HT-29 (cell line): Measurements from ENCODE around the gene DOCK7. TPM values are rescaled to one million over a fixed set of nuclear protein-coding genes. Genes with fewer than 3 reads are reported as not detected.
"Not testable (repeated sequence)": the region's sequence is repeated elsewhere in the genome, so short reads cannot be mapped to it uniquely, and the experiment has no call there.

Experiments used
- DNase-seq: peaks from one replicate; pipeline ENCODE4 v3.0.0-alpha.2; 2015; ENCODE audit warnings: low spot score
- total RNA-seq: library from RNA; depleted of rRNA; stranded (reverse); fragments of >200 nt; shearing (Covaris generic); gene quantifications from 2 replicates; pipeline ENCODE4 v1.2.3, GENCODE V29; 2014

DOCK7 gene
- total RNA-seq, 1 experiment from 2014 or later: 10.5 TPM

DNA sequence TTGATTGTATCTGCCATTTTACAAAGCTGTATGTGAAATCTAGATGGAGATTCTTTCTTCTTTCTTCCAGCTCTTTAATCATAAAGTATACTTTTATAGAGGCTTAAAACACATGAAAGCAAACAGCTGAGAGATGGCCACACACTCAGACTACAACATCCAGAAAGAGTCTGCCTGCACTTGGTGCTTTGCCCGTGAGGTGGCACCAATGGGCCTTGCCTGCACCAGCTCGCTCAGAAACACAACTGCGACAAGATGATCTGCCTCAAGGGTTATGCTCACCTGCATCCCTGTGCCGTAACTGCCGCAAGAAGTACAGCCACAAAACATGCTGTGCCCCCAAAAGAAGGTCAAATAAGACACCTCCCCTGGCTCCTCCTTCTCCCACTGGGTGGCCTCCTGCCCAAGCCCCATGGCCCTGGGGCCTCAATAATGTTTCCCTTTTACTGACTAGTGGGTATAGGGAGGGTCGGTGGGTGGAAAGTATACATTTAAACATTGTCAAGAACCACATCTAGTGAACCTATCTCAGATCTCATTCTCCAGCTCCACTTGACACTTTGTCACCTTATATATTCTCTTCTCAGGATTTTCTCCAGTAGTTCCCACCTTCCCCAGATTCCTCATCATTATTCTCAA is 157.6 kb downstream of the DOCK7 start:
- DNase-seq: peak; percentile 52

DNA sequence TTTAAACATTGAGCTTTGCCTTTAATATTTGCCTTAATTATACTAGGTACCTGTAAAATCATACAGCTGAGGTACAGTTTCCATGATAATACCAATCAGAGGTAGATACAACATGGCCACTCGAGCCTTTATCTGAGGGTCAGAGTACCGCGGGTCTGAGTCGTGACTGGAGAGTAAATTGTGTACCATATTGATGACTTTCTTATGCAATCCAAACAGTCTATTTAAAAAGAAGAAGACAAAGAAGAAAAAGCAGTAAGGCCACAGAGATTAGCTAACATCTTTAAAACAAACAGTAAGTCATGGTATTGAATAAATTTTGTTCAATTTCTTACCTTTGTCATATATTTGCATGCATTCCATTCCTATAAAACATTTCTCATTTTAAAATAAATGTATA is 159.0 kb downstream of the DOCK7 start:
- DNase-seq: no peak

DNA sequence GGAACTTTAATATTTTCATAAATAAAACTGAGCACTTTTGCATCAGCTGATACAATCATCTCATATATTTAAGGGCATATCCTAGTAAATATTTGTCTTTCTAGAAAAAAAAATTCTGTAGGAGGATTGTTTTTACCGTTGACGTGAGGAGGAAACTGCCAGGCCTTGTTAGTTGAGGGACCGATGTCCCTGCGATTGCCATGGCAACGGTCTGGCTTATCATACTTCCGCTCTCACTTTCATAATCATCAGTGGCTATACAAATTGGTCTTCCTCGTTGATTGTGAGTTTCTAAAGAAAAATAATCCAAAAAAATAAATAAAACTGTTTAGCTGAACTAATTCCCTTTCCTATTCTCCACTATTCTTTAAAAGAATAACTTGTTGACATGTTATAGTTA is 160.2 kb downstream of the DOCK7 start:
- no peak for DNase-seq

DNA sequence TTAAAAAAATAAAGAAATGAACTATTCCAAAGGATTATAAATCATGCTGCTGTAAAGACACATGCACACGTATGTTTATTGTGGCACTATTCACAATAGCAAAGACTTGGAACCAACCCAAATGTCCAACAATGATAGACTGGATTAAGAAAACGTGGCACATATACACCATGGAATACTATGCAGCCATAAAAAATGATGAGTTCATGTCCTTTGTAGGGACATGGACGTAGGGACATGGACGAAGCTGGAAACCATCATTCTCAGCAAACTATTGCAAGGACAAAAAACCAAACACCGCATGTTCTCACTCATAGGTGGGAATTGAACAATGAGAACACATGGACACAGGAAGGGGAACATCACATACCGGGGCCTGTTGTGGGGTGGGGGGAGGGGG is 160.8 kb downstream of the DOCK7 start:
- not testable (repeated sequence) for DNase-seq

DNA sequence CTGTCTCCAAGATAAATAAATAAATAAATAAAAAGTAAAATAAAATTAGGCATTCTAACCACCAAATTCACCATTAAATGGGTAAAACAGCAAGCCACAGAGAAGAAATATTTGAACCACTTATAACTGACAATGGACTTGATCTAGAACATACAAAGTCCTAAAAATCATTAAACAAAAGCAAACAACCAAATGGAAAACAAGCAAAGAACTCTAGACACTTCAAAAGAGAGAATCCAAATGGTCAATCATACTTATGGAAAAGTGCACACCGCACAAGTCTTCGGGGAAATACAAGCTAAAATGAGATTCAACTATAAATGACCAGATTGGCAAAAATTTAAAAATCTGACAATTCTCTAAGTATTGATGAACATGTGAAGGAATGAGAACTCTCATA is 164.3 kb downstream of the DOCK7 start:
- DNase-seq: no peak

DNA sequence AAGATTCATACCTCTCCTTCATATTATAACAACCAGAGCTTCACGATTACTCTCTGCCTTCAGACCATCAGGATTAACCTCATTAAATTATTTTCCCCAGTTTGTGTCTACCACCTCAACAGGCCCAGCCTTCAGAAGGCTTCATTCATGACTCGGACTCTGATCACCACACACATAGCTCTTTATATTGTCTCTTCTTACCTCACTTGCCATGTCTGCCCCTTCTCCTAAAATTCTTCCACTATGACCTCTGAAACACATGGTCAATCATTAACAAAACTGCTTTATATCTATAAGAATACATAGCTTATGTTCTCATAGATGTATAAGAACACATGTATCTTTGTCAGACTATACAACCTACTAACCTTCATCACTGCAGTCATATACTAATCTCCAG is 171.6 kb downstream of the DOCK7 start:
- DNase-seq: peak; percentile 3

DNA sequence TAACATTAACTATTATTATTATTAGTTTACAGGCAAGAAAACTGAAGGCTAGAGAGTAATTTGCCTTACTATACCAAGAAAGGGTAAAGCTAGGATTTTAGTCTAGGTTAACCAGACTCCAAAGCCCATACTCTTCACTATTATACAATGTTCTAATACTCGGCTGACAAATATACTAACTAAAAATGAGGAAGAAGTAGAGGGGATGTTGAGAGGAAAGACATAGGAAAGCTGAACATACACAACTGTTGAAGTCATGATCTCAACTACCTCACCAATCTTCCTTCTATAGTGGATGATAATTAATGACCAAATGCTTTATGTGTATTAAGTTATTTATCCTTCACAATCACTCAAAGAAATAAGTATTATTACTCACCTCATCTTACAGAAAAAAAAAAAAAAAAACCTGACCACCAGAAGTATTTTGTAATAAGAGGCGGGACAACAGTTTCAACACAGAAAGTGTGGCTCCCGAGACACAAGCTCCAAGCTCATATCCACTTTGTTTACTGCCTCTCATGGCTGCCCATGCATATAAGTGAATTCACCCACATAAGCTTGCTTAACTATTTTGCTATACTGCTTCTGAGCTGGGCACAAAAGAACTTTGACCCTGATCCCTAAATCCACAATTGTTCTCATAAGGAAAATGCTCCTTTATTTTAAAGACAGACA is 173.3 kb downstream of the DOCK7 start:
- DNase-seq: no peak

DNA sequence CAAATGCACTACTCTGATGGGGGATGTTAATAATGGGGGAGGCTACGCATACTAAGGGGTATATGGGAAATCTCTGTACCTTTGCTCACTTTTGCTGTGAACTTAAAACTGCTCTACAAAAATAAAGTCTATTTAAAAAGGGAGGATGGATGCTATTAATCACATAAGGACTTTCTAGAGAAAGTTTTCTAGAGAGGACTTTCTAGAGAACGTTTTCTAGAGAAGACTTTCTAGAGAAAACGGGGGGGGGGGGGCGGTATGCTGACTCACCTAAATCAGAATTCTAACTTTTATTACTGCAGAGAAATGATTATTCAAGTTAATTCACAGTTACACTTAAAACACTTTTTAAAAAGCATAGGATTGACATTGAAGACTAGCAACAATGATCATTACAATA is 175.2 kb downstream of the DOCK7 start:
- no peak for DNase-seq

DNA sequence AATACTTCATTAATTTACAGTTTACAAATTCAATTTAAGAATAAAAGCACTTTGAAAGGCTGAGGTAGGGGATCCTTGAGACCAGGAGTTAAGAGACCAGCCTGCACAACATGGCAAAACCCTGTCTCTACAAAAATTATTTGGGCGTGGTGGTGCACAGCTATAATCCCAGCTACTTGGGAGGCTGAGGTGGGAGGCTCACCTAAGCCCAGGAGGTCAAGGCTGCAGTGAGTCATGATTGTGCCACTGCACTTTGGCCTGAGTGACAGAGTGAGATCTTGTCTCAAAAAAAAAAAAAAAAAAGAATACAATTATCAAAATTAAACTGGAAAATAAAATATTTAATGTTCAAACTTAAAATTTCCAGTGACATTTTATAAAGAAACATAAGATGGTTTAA is 179.2 kb downstream of the DOCK7 start:
- DNase-seq: no peak

DNA sequence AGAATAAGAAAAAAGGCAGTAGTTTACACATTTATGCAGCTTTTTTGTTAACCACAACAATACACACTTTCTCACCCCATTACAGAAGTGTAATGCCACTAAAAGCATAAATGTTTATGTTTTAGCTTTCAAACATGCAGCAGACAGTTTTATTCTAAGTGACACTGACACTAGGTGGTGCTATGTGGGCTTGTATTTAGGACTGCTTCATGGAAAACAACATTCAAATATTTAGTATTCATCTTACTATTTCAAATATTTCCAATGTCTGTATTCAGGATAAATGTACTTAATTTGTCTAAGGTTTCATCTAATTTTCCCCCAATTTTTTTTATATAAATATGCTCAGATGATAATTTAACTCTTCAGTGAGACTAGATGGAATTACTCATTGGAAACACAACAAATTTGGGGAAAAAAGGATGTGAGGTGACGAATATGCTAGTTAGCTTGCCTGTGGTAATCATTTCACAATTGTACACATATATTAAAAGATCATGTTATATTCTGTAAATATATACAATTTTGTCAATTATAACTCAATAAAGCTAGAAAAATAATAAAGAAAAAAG is 179.9 kb downstream of the DOCK7 start:
- DNase-seq: peak; percentile 62

DNA sequence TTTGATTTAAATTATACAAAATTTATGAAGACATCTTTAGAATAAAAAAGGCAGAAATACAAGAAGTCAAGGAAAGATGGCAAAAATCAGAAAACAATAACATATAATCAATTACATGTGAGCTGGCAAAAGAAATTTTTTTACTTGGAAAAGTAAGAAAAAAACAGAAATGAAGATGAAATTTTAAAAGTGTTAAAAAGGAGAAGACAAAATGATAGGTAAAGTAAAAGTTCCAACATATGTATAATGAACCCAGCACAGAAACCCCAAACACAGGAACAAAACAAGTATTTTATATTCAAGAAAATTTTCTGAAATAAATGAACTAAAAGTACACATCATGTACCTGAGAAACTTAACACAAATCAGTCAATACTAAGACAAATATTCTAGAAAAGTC is 188.0 kb downstream of the DOCK7 start:
- no peak for DNase-seq

DNA sequence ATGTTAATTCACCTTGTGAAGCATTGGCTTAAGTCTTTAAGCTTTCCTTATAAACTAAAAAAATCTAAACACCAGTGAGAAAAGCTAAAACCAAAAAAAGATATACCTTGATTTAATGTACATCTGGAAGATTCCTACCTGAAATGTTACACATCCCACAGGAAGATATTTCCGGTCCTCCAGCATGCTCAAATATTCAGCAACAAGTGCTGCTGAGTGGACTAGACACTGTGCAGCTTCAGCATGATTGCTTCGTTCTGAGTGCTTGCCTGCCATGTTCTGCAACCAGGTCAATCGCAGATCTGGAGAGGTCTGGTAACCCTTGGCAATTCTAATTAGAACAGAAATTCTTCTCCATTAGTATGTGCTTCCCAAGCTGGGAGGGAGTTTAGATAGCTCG is 194.0 kb downstream of the DOCK7 start:
- DNase-seq: no peak

DNA sequence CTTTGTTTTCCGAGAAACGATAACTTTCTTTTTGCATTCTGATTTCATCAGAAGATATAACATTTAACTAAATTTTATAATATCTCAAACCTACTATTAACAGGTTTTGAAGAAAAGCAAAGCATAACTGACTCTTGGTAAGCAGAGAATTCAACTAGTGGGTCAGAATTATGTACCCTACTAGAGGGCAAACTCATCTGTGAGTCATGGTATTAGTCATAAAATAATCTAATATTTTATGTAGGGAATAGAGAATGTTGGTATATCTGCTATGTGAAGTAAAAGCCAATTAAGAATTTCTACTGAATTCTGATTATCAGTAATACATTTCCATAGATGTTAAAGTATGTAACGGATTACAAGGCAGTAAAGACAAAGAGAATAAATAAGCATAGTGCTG is 194.5 kb downstream of the DOCK7 start:
- no peak for DNase-seq

DNA sequence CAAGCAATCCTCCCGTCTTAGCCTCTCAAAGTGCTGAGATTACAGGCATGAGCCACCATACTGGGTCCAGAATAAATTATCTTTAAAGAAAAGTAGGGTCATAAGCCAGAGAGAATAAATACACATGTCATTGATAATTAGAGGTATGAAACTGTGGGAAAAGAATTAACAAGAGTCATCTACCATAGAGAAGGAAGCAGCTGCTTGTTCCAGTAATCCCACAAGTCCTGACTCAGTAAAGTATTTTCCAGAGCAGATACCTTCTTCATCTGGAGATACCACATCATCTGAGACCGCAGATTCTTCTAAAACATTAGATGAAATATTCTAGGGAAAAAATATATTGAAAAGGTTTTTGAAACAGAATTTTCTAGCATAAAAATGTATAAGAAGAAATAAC is 195.7 kb downstream of the DOCK7 start:
- no peak for DNase-seq

DNA sequence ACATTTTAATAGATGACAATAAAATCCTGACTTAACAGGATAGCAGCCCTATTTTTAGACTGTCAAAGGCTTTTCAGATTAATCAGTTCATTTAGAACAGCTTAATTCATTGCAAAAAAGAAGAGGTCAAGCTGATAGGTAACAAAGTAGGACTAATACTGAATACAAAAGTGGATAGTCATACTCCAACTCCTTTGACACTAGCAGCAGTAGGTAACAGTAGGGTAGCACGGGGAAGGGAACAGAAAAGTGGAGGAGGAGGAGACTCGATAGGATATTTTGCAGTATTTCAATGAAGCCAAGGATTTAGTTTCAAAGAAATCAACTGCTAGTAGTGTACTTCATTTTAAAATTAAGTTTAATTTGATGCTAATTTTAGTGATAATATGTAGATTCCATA is 200.2 kb downstream of the DOCK7 start:
- DNase-seq: no peak

DNA sequence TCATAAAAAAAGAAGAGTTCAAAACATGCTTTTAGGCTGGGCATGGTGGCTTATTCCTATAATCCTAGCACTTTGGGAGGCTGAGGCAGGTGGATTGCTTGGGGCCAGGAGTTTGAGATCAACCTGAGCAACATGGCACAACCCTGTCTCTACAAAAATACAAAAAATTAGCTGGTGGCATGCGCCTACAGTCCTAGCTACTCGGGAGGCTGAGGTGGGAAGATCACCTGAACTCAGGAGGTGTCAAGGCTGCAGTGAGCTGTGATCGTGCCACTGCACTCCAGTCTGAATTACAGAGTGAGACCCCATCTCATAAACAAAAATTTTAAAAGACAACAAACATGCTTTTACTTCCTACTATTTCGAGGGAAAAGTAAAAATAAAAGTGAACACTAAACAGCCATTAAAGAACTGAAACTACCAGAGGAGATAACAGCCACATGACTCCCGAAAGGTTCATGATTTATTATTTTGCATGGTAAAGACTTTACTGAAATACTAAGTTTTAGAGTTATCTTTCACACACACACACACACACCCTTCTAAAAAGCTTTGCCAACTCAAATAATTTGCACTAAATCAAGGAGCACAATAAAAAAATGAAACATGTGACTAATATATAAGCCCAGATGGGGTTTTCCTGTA is 203.2 kb downstream of the DOCK7 start:
- no peak for DNase-seq

DNA sequence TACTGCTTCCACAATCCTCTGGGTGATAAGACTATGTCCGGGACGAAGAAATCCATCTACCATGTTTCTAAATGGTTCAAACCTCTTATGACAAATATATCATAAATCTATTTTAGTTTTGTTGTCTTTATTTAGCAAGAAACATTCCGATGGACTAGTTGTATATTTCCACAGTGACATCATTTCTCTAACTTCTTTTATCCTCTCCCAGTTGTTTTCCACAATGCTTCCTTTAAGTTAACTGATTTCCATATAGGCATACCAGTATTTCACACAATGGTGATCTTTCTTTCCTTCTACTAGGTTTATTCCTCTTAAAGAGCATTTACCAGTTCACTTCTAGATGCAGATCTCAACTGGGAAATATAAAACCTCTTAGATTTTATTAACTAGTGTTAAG is 206.5 kb downstream of the DOCK7 start:
- DNase-seq: no peak

DNA sequence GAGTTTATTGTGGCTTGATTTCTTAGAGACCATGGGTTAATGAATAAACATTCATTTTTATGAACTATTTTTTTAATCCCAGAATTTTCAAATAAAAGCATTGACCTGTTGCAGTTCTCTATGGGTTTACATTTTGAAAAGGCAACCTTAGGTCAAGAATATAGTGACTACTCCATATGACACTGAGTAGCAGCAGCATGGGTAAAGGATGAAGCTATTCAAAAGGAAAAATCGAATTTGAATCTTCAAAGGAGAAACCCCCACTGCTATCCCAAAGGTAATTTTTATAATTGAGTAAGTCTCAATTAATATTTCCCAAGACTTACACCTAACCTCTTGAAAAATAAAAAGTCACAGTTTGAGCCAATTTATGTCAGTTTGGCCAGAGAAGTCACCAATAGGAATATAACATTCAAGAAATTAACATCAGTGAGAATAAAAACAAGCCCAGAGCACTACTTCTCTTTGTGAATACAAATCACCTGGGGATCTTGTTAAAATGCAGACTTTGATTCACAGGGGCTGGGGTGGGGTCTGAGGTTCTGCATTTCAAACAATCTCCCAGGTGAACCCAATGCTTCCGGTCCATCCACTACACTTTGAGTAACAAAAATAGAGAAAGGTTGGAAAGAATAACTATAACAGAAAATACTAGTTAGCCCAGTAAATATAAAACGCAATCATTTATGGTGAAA is 211.5 kb downstream of the DOCK7 start:
- no peak for DNase-seq

DNA sequence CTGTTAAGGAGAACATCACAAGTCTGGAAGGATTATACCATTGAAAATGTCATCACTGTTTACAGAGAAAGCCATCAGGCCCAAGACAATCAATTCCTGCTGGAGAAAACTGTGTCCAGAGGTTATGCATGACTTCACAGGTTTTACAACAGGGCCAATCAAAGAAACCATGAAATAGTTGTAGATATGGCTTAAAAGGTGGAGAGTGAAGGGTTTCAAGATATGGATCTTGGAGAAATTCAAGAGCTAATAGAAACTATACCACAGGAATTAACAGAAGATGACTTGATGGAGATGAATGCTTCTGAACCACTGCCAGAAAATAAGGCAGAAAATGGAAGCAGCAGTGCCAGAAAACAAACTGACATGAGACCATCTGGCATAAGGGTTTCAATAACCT is 221.1 kb downstream of the DOCK7 start:
- DNase-seq: peak; percentile 12

DNA sequence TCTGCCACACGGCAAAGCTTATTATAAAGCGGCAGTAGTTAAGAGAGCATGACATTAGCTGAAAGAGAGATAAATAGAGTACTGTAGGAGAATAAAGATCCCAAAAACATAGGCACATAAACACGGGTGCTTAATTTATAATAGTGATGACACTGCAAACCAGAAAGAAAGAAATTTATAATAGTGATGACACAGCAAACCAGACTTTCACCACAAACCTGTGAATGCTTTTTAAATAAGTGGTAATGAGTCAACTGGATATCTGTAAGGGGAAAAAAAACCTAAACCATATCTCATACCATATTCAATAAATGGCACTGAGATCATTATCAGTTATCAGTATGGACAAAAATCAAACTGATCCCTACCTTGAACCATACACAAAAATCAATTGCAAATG is 225.8 kb downstream of the DOCK7 start:
- DNase-seq: no peak

DNA sequence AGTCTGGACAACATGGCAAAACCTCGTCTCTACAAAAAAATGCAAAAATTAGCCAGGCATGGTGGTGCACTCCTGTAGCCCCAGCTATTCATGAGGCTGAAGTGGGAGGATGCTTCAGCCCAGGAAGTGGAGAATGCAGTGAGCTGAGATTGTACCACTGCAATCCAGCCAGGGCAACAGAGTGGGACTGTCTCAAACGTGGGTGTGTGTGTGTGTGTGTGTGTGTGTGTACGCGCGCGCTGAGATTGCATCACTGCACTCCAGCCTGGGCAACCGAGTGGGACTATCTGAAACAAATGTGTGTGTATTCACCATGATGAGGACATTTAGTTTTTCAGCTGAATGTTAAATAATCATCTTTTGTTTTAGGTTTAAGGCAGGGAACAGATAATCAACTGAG is 230.2 kb downstream of the DOCK7 start:
- no peak for DNase-seq

DNA sequence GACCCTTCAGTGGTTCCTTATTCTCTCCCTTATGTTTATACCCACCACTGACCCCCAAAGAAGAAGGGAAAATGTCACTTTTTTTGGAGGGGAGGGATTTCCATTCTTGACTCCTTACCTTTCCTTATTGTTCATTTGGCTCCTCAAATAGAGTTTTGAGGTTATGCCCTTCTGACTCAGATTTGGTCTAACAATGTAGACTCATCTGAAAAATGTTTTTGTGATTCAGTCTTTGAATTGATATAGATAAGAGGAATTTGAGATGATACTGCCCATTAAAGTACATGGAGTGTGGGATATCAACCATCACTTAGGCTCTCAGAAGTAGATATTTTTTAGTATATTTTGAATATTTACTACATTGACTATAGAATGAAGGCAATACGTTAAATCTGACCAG is 235.2 kb downstream of the DOCK7 start:
- no peak for DNase-seq
